Measurements from ENCODE around the gene SH3RF3.

The SH3RF3 gene

GRCh38 chr2:109500910-109501309 is 371.9 kb downstream of the SH3RF3 start:
- H3K36me3 ChIP-seq (ENCODE audit: control insufficient read depth, insufficient read depth, low read length): no peaks in the 10 kb centered on the region
- no peak overlapping the region for H3K27ac ChIP-seq (ENCODE audit: low read depth, low read length, severe bottlenecking)
- WGBS, 2 experiments (ENCODE audit: insufficient coverage in 2 of 2): 87 to 88% methylated on average over 3 to 4 of the region's 8 CpGs
- H3K4me1 ChIP-seq (ENCODE audit: control insufficient read depth, insufficient read depth, low read length, poor library complexity, severe bottlenecking): no peaks in the 10 kb centered on the region
- no peak overlapping the region for H3K4me3 ChIP-seq (ENCODE audit: extremely low read depth, insufficient read depth, low read length, poor library complexity, severe bottlenecking)
- no peaks in the 10 kb centered on the region for H3K9me3 ChIP-seq (ENCODE audit: control insufficient read depth, low read length)

GRCh38 chr2:109501461-109501860 is 372.5 kb downstream of the SH3RF3 start:
- Histone ChIP-seq H3K4me1 (ENCODE audit: control insufficient read depth, insufficient read depth, low read length, poor library complexity, severe bottlenecking) (no peaks in the 10 kb centered on the region), H3K9me3 (ENCODE audit: control insufficient read depth, low read length) (no peaks in the 10 kb centered on the region), H3K27ac (ENCODE audit: low read depth, low read length, severe bottlenecking) (no peak overlapping the region), H3K4me3 (ENCODE audit: extremely low read depth, insufficient read depth, low read length, poor library complexity, severe bottlenecking) (no peak overlapping the region), H3K36me3 (ENCODE audit: control insufficient read depth, insufficient read depth, low read length) (no peaks in the 10 kb centered on the region)
- WGBS, 2 experiments (ENCODE audit: insufficient coverage in 2 of 2): 90 to 94% methylated on average over 19 to 20 of the region's 21 CpGs

DNA sequence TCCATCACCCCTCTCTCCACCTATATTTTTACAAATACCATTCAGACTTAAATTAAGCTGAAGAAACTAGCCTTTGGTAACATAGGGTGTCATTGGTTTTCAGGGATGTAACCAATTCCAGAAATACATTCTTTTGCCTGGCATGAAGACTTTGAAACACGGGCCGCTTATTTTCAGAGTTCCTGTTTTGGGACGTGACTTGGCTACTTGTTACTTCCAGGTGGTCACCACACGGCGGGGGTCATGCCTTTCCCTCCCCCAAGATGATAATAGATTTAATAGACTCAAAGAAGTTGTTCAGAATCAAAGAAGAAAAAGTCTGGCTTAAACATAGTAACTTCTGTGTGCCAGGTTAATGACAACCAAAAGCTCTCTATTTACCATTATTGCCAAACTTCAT is 374.2 kb downstream of the SH3RF3 start:
- no peak overlapping the region for H3K27ac ChIP-seq (ENCODE audit: low read depth, low read length, severe bottlenecking)
- 82 to 87% methylated on average over 2 to 3 of the region's 5 CpGs for WGBS, 2 experiments (ENCODE audit: insufficient coverage in 2 of 2)
- H3K36me3 ChIP-seq (ENCODE audit: control insufficient read depth, insufficient read depth, low read length): no peaks in the 10 kb centered on the region
- no peak overlapping the region for H3K4me3 ChIP-seq (ENCODE audit: extremely low read depth, insufficient read depth, low read length, poor library complexity, severe bottlenecking)
- H3K4me1 ChIP-seq (ENCODE audit: control insufficient read depth, insufficient read depth, low read length, poor library complexity, severe bottlenecking): no peaks in the 10 kb centered on the region
- no peaks in the 10 kb centered on the region for H3K9me3 ChIP-seq (ENCODE audit: control insufficient read depth, low read length)

DNA sequence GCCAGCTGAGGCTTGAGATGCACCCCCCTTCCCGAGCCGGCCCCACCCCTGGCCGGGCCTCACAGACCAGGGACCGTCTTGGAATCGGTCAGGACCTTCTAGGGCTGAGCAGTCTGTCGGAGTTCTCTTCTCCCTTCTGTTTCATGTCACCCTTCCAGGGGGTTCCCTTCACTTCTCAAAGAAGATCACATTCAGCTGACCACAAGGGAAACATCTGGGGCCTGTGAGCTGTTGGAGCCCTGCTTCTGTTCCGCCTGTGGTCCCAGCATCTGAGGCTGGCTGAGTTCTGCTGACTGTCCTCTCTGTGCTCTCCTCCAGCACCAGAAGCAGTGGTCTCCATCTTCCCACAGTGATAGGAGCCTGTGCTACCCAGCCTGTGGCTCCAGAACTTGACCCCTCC is 378.2 kb downstream of the SH3RF3 start:
- peaks cover 6% of the 10 kb centered on the region for H3K9me3 ChIP-seq (ENCODE audit: control insufficient read depth, low read length)
- 88 to 89% methylated on average over 7 of the region's 7 CpGs for WGBS, 2 experiments (ENCODE audit: insufficient coverage in 2 of 2)
- H3K4me3 ChIP-seq (ENCODE audit: extremely low read depth, insufficient read depth, low read length, poor library complexity, severe bottlenecking): no peak overlapping the region
- no peak overlapping the region for H3K27ac ChIP-seq (ENCODE audit: low read depth, low read length, severe bottlenecking)
- no peaks in the 10 kb centered on the region for H3K36me3 ChIP-seq (ENCODE audit: control insufficient read depth, insufficient read depth, low read length)
- peaks cover 3% of the 10 kb centered on the region for H3K4me1 ChIP-seq (ENCODE audit: control insufficient read depth, insufficient read depth, low read length, poor library complexity, severe bottlenecking)

GRCh38 chr2:109507828-109508227 is 378.8 kb downstream of the SH3RF3 start:
- H3K4me3 ChIP-seq (ENCODE audit: extremely low read depth, insufficient read depth, low read length, poor library complexity, severe bottlenecking): no peak overlapping the region
- no peak overlapping the region for H3K27ac ChIP-seq (ENCODE audit: low read depth, low read length, severe bottlenecking)
- peaks cover 3% of the 10 kb centered on the region for H3K4me1 ChIP-seq (ENCODE audit: control insufficient read depth, insufficient read depth, low read length, poor library complexity, severe bottlenecking)
- no peaks in the 10 kb centered on the region for H3K36me3 ChIP-seq (ENCODE audit: control insufficient read depth, insufficient read depth, low read length)
- 87 to 88% methylated on average over 6 of the region's 6 CpGs for WGBS, 2 experiments (ENCODE audit: insufficient coverage in 2 of 2)
- H3K9me3 ChIP-seq (ENCODE audit: control insufficient read depth, low read length): peaks cover 6% of the 10 kb centered on the region

- peaks cover 3% of the 10 kb centered on the region for H3K4me1 ChIP-seq (ENCODE audit: control insufficient read depth, insufficient read depth, low read length, poor library complexity, severe bottlenecking)
- 95 to 98% methylated on average over 5 to 7 of the region's 8 CpGs for WGBS, 2 experiments (ENCODE audit: insufficient coverage in 2 of 2)
Measured at GRCh38 chr2:109508556-109508955, 379.6 kb downstream of the SH3RF3 start.

GRCh38 chr2:109510136-109511028 is 381.4 kb downstream of the SH3RF3 start:
- Histone ChIP-seq H3K4me1 (ENCODE audit: control insufficient read depth, insufficient read depth, low read length, poor library complexity, severe bottlenecking) (peaks cover 3% of the 10 kb centered on the region), H3K9me3 (ENCODE audit: control insufficient read depth, low read length) (peaks cover 6% of the 10 kb centered on the region), H3K36me3 (ENCODE audit: control insufficient read depth, insufficient read depth, low read length) (no peaks in the 10 kb centered on the region), H3K27ac (ENCODE audit: low read depth, low read length, severe bottlenecking) (no peak overlapping the region), H3K4me3 (ENCODE audit: extremely low read depth, insufficient read depth, low read length, poor library complexity, severe bottlenecking) (no peak overlapping the region)
- WGBS, 2 experiments (ENCODE audit: insufficient coverage in 2 of 2): 58 to 62% methylated on average over 19 of the region's 19 CpGs

More at GRCh38 chr2:109508556-109508955, 379.6 kb downstream of the SH3RF3 start:
- no peaks in the 10 kb centered on the region for H3K36me3 ChIP-seq (ENCODE audit: control insufficient read depth, insufficient read depth, low read length)
- H3K9me3 ChIP-seq (ENCODE audit: control insufficient read depth, low read length): peaks cover 6% of the 10 kb centered on the region
- no peak overlapping the region for H3K27ac ChIP-seq (ENCODE audit: low read depth, low read length, severe bottlenecking)
- H3K4me3 ChIP-seq (ENCODE audit: extremely low read depth, insufficient read depth, low read length, poor library complexity, severe bottlenecking): no peak overlapping the region

DNA sequence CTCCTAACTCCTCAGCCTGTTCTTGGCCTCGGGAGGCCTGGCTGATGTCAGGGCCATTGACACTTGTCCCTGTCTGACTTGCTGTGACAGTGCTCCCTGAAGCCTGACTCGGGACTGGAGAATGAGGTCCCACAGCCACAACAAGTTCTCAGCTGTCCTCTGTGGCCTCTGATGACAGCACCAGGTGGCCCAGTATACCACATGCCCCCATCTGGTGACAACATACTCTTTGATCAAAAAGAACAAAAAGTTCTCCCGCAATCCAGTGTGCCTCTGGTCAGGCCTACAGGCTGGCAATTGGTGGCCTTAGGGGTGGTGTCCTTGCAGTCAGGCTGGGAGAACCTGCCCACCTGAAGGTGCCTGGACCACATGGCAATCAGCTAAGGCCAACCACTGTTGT is 382.2 kb downstream of the SH3RF3 start:
- Histone ChIP-seq H3K4me3 (ENCODE audit: extremely low read depth, insufficient read depth, low read length, poor library complexity, severe bottlenecking) (no peak overlapping the region), H3K36me3 (ENCODE audit: control insufficient read depth, insufficient read depth, low read length) (no peaks in the 10 kb centered on the region)
- 63 to 81% methylated on average over 2 to 3 of the region's 3 CpGs for WGBS, 2 experiments (ENCODE audit: insufficient coverage in 2 of 2)

DNA sequence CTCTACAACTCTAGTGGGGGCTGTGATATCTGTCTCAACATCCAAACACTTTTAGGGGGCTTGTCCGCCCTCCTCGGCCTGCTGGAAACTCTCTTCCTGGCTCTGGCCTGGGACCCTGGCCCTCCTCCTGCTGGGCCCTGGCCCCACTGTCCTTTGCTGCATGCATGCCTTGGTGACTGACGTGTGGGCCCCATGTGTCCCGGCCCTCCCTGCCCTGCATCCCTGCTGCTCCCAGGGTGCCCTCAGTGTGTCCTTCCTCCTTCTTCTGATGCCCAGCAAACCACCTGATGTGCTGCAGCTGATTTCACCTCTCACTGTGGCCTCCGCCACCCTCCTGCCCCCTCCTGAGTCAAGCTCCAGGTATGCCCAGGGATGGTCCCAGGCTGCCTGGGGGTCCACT is 383.1 kb downstream of the SH3RF3 start:
- peaks cover 6% of the 10 kb centered on the region for H3K9me3 ChIP-seq (ENCODE audit: control insufficient read depth, low read length)
- H3K27ac ChIP-seq (ENCODE audit: low read depth, low read length, severe bottlenecking): no peak overlapping the region
- H3K4me1 ChIP-seq (ENCODE audit: control insufficient read depth, insufficient read depth, low read length, poor library complexity, severe bottlenecking): peaks cover 3% of the 10 kb centered on the region
- no peak overlapping the region for H3K4me3 ChIP-seq (ENCODE audit: extremely low read depth, insufficient read depth, low read length, poor library complexity, severe bottlenecking)
- WGBS, 2 experiments (ENCODE audit: insufficient coverage in 2 of 2): 83 to 96% methylated on average over 5 of the region's 5 CpGs
- no peaks in the 10 kb centered on the region for H3K36me3 ChIP-seq (ENCODE audit: control insufficient read depth, insufficient read depth, low read length)

More for the DNA sequence above, 382.2 kb downstream of the SH3RF3 start:
- Histone ChIP-seq H3K9me3 (ENCODE audit: control insufficient read depth, low read length) (peaks cover 6% of the 10 kb centered on the region), H3K27ac (ENCODE audit: low read depth, low read length, severe bottlenecking) (no peak overlapping the region), H3K4me1 (ENCODE audit: control insufficient read depth, insufficient read depth, low read length, poor library complexity, severe bottlenecking) (peaks cover 3% of the 10 kb centered on the region)

DNA sequence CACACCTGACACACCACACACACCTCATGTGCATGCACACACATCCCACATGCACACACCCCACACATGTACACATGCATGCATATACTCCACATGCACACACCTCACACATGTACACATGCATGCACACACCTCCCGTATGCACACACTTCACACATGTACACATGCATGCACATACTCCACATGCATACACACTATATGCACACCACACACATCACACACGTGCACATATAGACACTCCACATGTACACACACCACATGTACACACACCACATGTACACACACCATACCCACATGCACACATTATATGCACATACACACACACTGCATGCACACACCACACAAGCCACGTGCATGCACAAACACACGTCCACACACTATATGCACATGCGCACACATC is 384.2 kb downstream of the SH3RF3 start:
- WGBS, 2 experiments (ENCODE audit: insufficient coverage in 2 of 2): 78 to 91% methylated on average over 2 to 5 of the region's 5 CpGs
- Histone ChIP-seq H3K9me3 (ENCODE audit: control insufficient read depth, low read length) (peaks cover 6% of the 10 kb centered on the region), H3K36me3 (ENCODE audit: control insufficient read depth, insufficient read depth, low read length) (no peaks in the 10 kb centered on the region), H3K4me1 (ENCODE audit: control insufficient read depth, insufficient read depth, low read length, poor library complexity, severe bottlenecking) (peaks cover 3% of the 10 kb centered on the region), H3K4me3 (ENCODE audit: extremely low read depth, insufficient read depth, low read length, poor library complexity, severe bottlenecking) (no peak overlapping the region), H3K27ac (ENCODE audit: low read depth, low read length, severe bottlenecking) (no peak overlapping the region)
